ENCODE data around the gene CCDC85B.

Gene CCDC85B

DNA sequence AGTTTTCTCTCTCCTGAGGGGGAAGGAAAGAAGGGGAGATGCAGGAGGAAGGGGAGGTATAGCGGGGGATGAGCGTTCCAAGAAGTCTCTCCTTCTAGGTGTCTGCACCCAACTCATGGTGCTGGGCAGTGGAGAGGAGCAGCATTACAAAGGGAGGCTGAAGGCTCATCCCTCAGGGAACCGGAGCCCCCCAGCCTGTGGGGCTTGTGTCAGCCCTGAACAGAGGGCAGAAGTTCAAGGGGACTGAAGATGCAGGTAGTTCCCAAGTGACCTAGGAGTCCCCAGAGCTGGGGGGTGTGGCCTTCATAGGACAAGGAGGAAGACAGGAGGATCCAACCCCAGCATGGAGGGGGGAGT, 26.6 kb downstream of the CCDC85B start:
- no peaks in the 10 kb centered on the region for H3F3A ChIP-seq (ENCODE audit: insufficient read depth, low read length)
- TF ChIP-seq, protein P1, sequence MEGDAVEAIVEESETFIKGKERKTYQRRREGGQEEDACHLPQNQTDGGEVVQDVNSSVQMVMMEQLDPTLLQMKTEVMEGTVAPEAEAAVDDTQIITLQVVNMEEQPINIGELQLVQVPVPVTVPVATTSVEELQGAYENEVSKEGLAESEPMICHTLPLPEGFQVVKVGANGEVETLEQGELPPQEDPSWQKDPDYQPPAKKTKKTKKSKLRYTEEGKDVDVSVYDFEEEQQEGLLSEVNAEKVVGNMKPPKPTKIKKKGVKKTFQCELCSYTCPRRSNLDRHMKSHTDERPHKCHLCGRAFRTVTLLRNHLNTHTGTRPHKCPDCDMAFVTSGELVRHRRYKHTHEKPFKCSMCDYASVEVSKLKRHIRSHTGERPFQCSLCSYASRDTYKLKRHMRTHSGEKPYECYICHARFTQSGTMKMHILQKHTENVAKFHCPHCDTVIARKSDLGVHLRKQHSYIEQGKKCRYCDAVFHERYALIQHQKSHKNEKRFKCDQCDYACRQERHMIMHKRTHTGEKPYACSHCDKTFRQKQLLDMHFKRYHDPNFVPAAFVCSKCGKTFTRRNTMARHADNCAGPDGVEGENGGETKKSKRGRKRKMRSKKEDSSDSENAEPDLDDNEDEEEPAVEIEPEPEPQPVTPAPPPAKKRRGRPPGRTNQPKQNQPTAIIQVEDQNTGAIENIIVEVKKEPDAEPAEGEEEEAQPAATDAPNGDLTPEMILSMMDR (IDR thresholded peaks at IDR 0.05; ENCODE audit: low read length), result no peak
- TF ChIP-seq EZH2 (IDR thresholded peaks at IDR 0.05; ENCODE audit: borderline replicate concordance, low read length), result no peak
- H2AFZ ChIP-seq (ENCODE audit: low read length), result no peak overlapping the region
- H3K4me1 ChIP-seq (ENCODE audit: insufficient read depth, low read length, severe bottlenecking), result peaks cover 24% of the 10 kb centered on the region
- H3K79me2 ChIP-seq (ENCODE audit: insufficient read depth, low read length), result no peaks in the 10 kb centered on the region
- no peak overlapping the region for H3K27ac ChIP-seq (ENCODE audit: low read depth, low read length, poor library complexity, severe bottlenecking)
- no peaks in the 10 kb centered on the region for H3K36me3 ChIP-seq (ENCODE audit: insufficient read depth, low read length)
- H3K9ac ChIP-seq (ENCODE audit: low read length), result no peak overlapping the region
- no peak overlapping the region for H3K4me2 ChIP-seq (ENCODE audit: low read length)
- H3K9me3 ChIP-seq (ENCODE audit: low read length), result no peaks in the 10 kb centered on the region
- no peaks in the 10 kb centered on the region for H4K20me1 ChIP-seq (ENCODE audit: insufficient read depth, low read length)
- H3K4me3 ChIP-seq (ENCODE audit: low read depth, low read length, poor library complexity, severe bottlenecking), result no peak overlapping the region
- no peaks in the 10 kb centered on the region for H3K27me3 ChIP-seq (ENCODE audit: insufficient read depth, low read length)
- H3K9me2 ChIP-seq (ENCODE audit: low read depth, low read length), result no peaks in the 10 kb centered on the region

DNA sequence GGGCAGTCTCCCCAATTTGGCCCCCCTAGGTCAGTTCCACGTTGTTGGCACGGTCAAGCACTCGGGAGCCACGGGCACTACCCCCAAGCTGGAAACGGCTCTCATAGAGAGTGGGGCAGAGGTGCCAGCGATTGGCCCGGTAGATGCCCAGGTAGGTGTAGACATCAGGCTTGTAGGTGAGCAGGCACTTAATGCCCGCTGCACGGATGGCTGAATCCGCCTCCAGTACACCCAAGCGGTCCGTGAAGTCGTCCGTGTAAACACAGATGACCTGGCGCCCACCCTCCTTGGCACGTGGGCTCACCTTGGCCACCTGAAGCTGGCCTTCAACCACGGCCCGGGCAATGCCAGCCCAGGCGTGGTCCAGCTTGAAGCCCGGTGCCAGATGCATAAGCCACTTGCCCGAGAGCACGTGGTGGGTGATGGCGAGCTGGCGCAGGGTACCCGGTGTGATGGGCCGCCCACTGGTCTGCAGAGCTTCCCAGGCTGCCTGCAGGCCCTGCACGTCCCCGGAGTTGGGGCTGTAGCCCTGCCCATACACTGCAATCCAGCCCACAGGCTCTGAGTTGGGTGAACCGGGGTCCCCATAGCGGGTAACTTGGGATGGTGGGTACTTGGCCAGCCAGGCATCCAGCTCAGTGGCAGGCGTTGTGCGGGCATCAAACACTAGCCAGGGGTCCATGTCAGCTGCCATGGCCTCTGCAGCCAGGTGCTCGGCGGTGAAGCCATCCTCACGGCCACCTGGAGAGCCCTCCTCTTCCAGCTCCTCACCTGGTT, 27.1 kb downstream of the CCDC85B start:
- Histone ChIP-seq H3F3A (ENCODE audit: insufficient read depth, low read length) (no peaks in the 10 kb centered on the region), H4K20me1 (ENCODE audit: insufficient read depth, low read length) (no peaks in the 10 kb centered on the region), H3K27ac (ENCODE audit: low read depth, low read length, poor library complexity, severe bottlenecking) (no peak overlapping the region), H3K27me3 (ENCODE audit: insufficient read depth, low read length) (no peaks in the 10 kb centered on the region), H3K4me2 (ENCODE audit: low read length) (peak overlapping the region; percentile 98), H3K4me1 (ENCODE audit: insufficient read depth, low read length, severe bottlenecking) (peaks cover 24% of the 10 kb centered on the region), H3K79me2 (ENCODE audit: insufficient read depth, low read length) (no peaks in the 10 kb centered on the region), H2AFZ (ENCODE audit: low read length) (no peak overlapping the region), H3K9ac (ENCODE audit: low read length) (peak overlapping the region; percentile 83), H3K4me3 (ENCODE audit: low read depth, low read length, poor library complexity, severe bottlenecking) (peak overlapping the region; percentile 78), H3K9me2 (ENCODE audit: low read depth, low read length) (no peaks in the 10 kb centered on the region), H3K9me3 (ENCODE audit: low read length) (no peaks in the 10 kb centered on the region), H3K36me3 (ENCODE audit: insufficient read depth, low read length) (0 out of 2 replicates have a peak, but pooled peaks cover under 1% of the 10 kb centered on the region)
- TF ChIP-seq EZH2 (IDR thresholded peaks at IDR 0.05; ENCODE audit: borderline replicate concordance, low read length), result no peak
- TF ChIP-seq, protein P1 (IDR thresholded peaks at IDR 0.05; ENCODE audit: low read length), result no peak

DNA sequence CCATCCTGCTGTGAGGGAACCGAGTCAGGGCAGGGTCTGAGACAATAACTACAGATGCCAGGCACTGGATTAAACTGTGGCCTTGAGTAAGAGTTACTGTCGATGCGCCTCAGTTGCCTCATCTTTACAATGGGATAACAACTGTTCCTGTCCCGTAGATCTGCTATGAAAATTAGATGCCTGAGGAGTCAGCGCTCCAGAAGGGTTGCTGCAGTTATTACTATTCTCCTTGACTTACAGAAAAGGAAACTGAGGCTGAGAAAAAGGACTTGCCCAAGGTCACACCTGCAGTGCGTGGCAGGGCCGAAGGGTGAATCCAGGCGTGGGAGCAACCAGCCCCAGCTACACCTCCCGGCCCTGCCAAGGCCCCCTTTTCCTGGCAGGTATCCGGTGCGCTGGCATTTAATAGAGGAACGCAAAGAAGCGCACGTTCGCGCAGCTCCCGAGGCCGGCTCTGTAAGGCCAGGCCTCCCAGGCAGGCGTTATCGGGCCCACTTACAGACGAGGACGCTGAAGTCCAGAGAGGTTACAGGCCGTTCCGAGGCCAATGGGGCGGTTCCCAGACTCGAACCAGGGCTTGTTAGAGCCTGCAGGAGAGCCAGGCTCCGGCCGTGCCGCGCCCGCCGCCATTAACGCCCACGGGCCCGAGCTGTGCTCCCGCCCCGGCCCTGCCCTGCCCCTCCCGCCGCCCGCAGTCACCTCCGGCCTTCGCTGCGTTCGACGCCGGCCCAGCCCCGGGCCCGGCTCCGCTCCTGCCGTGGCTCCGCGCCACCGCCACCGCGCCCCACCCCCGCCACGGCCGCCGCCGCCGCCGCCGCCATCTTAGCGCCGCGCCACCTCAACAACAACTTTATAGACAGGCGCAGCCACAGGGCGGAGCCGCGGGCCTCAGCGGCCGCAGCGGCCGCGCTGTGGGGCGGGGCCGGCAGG, 28.0 kb downstream of the CCDC85B start, which contains the start of gene C11orf68:
Gene C11orf68 (minus strand): TSS at position 852 of the 930 bp plus-strand sequence. CDS start 31 bp downstream, at position 821.
- no peak within 1 kb of the TSS for H3K27ac ChIP-seq (ENCODE audit: low read depth, low read length, poor library complexity, severe bottlenecking)
- peaks cover 24% of the 10 kb centered on the region for H3K4me1 ChIP-seq (ENCODE audit: insufficient read depth, low read length, severe bottlenecking)
- peak within 1 kb of the TSS; percentile 98 for H3K4me2 ChIP-seq (ENCODE audit: low read length)
- peak within 1 kb of the TSS; percentile 83 for H3K9ac ChIP-seq (ENCODE audit: low read length)
- no peaks in the 10 kb centered on the region for H3K79me2 ChIP-seq (ENCODE audit: insufficient read depth, low read length)
- no peaks in the 10 kb centered on the region for H4K20me1 ChIP-seq (ENCODE audit: insufficient read depth, low read length)
- H3K4me3 ChIP-seq (ENCODE audit: low read depth, low read length, poor library complexity, severe bottlenecking), result peak within 1 kb of the TSS; percentile 85
- H3K9me2 ChIP-seq (ENCODE audit: low read depth, low read length), result no peaks in the 10 kb centered on the region
- TF ChIP-seq, protein P1 (IDR thresholded peaks at IDR 0.05; ENCODE audit: low read length), result no peak
- no peak for TF ChIP-seq EZH2 (IDR thresholded peaks at IDR 0.05; ENCODE audit: borderline replicate concordance, low read length)
- no peaks in the 10 kb centered on the region for H3F3A ChIP-seq (ENCODE audit: insufficient read depth, low read length)
- no peak within 1 kb of the TSS for H2AFZ ChIP-seq (ENCODE audit: low read length)
- no peaks in the 10 kb centered on the region for H3K27me3 ChIP-seq (ENCODE audit: insufficient read depth, low read length)
- 0 out of 2 replicates have a peak, but pooled peaks cover 3% of the 10 kb centered on the region for H3K36me3 ChIP-seq (ENCODE audit: insufficient read depth, low read length)
- no peaks in the 10 kb centered on the region for H3K9me3 ChIP-seq (ENCODE audit: low read length)
